GM11168 (cell line): ENCODE data around the gene PDE7B.
"Not testable (repeated sequence)": the region's sequence is repeated elsewhere in the genome, so short reads cannot be mapped to it uniquely, and the experiment has no call there.

ENCODE experiments used
- in situ Hi-C: fragments of 300-500 bp; cut with MboI; formaldehyde crosslinking; loops from one replicate; pipeline ENCODE4 v1.12.0; 2022; ENCODE audit warnings: low sequenced_read_pairs; ENCODE audit not compliant: unreplicated experiment

PDE7B gene

GRCh38 chr6:135842618-135843392, 8.7 kb upstream of the PDE7B start:
- in situ Hi-C loops = no loop called here

- in situ Hi-C loops = no loop called here
Measured at GRCh38 chr6:135850882-135851281, 619 bp upstream of the PDE7B start.

GRCh38 chr6:135852746-135853145, 1.2 kb downstream of the PDE7B start:
- in situ Hi-C loops = no loop called here

DNA sequence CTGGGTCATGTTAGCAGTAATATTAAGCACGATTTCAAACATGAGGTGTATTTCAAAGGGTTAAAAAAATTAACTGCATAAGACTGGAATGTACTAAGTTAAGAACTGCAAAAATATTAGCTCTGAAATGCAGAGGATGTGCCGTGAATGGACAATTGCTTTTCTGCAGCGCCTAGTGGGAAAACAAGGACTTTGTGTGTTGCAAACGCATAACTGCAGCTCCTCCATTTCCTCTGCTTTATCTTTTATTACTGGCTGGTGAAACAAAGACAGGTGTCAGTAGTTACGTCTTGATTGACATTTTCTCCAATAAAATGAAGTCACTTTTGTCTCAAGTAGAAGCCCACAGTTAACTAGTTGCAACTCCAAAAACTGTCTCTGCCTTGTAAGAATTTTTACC, 1.7 kb downstream of the PDE7B start:
- in situ Hi-C loops = no loop called here

- in situ Hi-C loops = no loop called here
Measured at GRCh38 chr6:135853986-135854385, 2.5 kb downstream of the PDE7B start.

GRCh38 chr6:135854799-135855198, 3.3 kb downstream of the PDE7B start:
- in situ Hi-C loops = no loop called here

- in situ Hi-C loops = no loop called here
Measured at GRCh38 chr6:135858931-135859330, 7.4 kb downstream of the PDE7B start.

DNA sequence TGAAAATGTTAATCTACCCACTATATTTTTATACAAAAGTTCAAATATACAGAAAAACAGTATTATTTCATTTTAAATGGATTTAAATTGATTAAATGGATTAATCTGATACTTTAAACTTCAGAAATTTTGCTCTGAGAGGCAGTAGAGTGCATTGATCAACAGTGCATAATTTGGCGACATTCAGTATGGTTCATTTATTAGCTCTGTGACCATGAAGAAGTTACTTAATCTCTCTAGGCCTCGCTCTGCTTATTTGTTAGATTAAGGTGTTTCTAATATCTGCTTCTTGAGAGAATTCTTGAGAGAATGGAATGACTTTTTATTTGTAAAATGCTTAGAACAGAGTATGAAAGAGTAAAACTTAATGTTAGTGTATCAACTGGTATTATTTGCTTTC, 8.9 kb downstream of the PDE7B start:
- in situ Hi-C loops = no loop called here

DNA sequence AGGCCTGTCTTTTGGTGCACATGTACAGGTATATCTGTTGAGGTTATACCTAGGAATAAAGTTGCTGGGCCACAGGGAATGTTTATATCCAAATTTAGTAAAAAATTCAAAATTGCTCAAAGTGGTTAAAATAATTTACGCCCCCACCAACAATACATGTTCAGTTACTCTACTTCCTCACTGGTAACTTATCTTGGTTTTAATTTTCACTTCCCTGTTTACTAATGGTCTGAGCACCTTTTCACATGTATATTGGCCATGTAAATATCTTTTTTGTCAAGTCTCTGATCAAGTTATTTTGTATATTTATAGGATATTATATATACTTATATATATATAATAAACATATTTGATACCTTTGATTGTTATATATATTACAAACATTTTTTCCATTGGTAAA, 9.7 kb downstream of the PDE7B start:
- in situ Hi-C loops = no loop called here

GRCh38 chr6:135864929-135865328, 13.4 kb downstream of the PDE7B start:
- in situ Hi-C loops = not testable (repeated sequence)

DNA sequence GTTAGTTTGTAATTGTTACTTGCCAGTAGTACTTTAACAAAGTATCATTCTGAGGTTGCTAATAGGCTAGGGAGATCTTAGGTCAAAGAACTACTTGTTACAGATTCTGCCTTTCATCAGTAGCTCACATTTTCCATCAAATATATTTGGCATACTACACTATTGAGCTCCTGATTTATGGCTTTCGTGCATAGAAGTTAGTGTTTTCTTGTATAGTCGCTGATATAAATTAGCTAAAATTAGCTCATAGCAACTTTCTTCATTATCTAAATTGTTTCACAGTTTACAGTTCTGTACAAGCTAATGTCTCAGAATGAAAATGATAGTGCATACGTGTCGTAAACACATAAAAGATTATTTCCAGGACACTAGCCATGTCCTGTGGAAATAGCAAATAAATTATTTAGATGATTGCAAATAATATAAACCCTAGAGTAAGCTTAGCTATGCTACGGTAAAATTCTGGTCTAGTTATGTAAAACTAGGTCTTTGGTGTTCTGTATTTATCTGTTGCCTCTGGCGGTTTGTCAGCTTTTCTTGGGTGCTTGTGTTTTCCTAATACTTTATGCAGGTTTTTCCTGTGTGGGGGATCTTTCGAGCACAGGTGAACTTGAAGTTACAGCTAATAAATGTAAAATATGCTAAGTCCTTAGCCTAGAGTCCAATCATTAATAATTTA, 15.1 kb downstream of the PDE7B start:
- in situ Hi-C loops = no loop called here

DNA sequence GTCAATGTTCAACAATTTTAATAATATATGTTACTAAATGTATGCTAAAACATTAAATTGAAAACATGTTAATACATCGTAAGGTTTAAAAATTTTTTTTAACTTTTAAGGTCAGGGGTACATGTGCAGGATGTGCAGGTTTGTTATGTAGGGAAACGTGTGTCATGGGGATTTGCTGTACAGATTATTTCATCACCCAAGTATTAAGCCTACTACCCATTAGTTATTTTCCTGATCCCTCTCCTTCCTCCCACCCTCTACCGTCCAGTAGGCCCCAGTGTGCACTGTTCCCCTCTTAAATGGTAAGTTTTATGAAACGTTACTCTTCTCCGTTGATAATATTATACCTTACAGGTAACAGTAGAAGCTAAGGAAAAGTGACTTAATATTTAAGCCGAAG, 15.8 kb downstream of the PDE7B start:
- in situ Hi-C loops = no loop called here

DNA sequence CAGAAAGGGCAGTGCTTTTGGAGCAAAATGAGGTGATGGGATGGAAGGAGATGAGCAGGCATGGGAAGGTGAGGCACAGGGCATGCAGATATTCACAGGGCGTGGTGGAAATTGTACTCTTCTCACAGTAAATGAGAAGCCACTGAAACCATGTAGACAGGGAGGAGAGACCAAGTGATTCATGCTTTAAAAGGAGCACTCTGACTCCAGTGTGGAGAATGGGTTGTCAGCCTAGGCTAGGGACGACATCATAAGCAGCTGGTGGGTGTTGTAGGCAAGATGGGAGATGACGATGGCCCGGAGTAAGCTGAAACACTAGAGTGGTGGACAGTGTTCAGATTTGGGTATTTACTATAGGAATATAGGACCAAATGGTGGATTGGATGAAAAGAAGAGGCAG, 18.4 kb downstream of the PDE7B start:
- in situ Hi-C loops = no loop called here

DNA sequence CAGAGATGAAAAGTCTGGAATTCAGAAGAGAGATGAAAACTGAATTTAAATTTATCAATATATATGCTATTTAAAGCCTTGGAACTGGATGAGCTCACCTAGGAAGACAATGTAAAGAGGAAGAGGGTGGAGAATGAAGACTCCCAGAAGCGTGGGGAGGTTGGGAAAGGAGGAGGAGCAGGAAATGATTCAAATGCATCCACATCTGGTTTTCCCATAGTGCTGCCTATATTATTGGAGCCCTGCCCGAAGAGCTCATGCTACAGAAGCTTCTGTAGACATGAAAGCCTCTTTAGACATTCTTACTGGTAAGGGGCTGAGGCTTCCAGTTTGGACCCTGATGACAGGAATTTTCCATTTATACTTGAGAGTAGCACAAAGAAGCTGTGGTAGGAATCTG, 19.2 kb downstream of the PDE7B start:
- in situ Hi-C loops = no loop called here

DNA sequence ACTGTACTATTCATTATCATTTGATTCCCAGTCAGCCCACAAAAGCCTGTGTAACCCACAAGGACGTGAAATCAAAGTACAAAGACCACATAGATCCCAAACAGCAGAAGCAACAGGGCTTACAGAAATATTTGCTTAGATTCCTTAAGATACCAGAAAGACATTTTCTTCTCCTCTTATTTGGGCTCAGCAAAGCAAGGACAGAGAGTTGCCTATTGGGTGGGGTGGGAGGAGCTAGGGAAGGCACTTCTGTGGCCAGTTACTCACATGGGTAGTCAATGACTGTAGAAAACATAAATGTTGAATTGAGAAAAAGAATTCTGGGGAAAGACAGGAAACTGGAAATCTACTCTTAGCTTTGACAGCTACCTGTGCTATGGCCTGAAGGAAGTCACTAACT, 19.8 kb downstream of the PDE7B start:
- in situ Hi-C loops = no loop called here

DNA sequence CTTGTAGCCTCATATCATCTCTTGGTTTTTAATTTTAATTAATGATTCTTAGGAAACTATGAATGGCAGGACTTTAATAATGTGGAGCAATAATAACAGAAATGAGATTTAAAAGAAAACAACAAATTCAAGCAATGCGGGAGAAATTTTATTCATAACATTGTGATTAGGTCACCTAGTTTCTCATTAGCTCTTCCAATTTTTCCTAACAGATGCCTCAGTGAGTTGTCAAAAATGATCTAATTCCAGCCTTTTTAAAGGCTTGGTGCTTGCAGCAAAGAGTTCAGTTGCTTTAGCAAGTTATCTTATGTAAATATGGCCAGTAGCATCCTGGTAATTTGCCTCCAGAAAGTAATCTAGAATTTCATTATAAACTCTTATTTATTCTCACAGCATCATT, 20.4 kb downstream of the PDE7B start:
- in situ Hi-C loops = no loop called here

DNA sequence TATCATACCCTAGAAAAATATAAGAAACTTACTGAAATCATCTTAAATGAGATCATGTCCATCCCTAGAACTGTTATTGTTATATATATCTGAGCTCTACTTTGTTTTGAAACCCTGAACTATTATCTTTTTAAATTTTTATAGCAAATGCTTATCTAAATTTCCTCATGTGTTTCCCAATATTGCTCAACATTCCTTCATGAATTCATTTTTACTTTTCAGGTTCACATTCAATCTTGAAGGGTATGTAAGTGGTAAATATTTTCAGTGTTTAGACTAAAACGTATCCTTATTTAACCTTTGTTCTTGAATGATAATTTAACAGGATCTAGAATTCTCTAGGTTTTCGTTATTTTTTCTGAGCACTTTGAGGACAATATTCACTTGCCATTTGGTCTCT, 23.9 kb downstream of the PDE7B start:
- in situ Hi-C loops = no loop called here

DNA sequence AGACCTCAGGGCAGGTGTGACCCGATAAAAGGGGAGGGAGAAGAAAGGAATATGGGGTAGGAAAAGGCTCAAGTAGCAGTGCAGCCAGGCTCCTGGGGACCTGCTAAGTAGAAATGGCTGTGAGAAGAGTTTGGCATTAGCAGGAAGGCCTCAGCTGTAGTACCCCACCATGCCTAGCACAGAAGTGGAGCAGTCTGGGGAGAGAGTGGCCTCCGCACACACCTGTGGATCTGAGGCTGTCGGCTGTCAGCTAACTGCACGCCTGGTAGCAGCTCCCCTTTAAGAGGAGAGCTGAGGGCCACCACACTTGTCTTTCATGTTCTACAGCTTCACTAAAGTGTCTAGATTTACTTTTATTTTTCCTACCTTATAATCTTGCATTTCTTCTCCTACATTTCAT, 24.6 kb downstream of the PDE7B start:
- in situ Hi-C loops = no loop called here

GRCh38 chr6:135877666-135878065, 26.2 kb downstream of the PDE7B start:
- in situ Hi-C loops = no loop called here

GRCh38 chr6:135880066-135880972, 28.8 kb downstream of the PDE7B start:
- in situ Hi-C loops = no loop called here

DNA sequence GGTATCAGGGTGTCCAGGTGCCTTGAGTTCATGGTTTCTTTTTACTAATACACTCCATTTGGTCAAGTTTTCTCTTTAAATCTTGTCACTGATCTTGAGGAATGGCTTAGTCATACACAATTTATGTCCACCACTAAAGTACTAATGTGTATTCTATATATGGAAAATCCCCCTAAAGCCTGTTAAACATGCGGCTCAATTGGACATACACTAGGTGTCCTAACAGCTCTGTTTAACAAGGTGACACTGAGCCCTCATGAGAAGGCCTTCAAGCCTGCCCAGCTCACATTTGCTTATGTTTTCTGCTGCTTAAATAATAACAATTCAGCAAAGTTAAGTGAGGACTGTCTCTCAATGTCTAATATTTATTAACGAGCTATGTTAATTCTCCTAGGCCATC, 31.5 kb downstream of the PDE7B start:
- in situ Hi-C loops = no loop called here
